Panc1 (cell line): ENCODE measurements around the gene SBK1. TPM values are rescaled to one million over a fixed set of nuclear protein-coding genes. Genes with fewer than 3 reads are reported as not detected.

Experiments used
- ATAC-seq: fragments of 200-7000 bp; cut with Tn5 transposase; 2 replicates; pipeline ENCODE4 v1.9.1; 2020; ENCODE audit warnings: mild to moderate bottlenecking, moderate library complexity
- BruUV-seq: library from RNA; stranded (reverse); fragments of 400-500 nt; replicated peaks from 2 replicates; lab custom pipeline; 2021; lab: Mats Ljungman, UMichigan
- CTCF ChIA-PET: fragments of 300-600 bp; sonication (Branson Sonifier 250); formaldehyde crosslinking; loops from one replicate; lab custom pipeline; 2022; ENCODE audit warnings: antibody characterized with exemption; lab: Charles Lee
- POLR2A ChIA-PET: fragments of 300-600 bp; sonication (Branson Sonifier 250); formaldehyde crosslinking; loops from one replicate; lab custom pipeline; 2022; ENCODE audit warnings: antibody characterized with exemption; lab: Charles Lee
- DNase-seq: peaks from one replicate; pipeline ENCODE4 v3.0.0-alpha.2; 2010; ENCODE audit warnings: low read depth, low spot score
- H3K27ac ChIP-seq: 2 replicates; pipeline ENCODE4 v1.5.1; 2011; ENCODE audit warnings: mild to moderate bottlenecking, low read length, inconsistent platforms
- H3K27me3 ChIP-seq: fragments of 200-500 bp; sonication (Bioruptor generic); 2 replicates; pipeline ENCODE4 v1.6.0; 2014; ENCODE audit warnings: low read length, inconsistent platforms; ENCODE audit not compliant: control insufficient read depth, insufficient read depth
- H3K36me3 ChIP-seq: fragments of 200-500 bp; sonication (Bioruptor generic); 2 replicates; pipeline ENCODE4 v1.5.1; 2014; ENCODE audit warnings: inconsistent platforms, mild to moderate bottlenecking, low read length, moderate library complexity; ENCODE audit not compliant: control insufficient read depth, insufficient read depth
- H3K4me1 ChIP-seq: 2 replicates; pipeline ENCODE4 v1.5.1; 2011; ENCODE audit warnings: inconsistent platforms, mild to moderate bottlenecking, low read length, moderate library complexity; ENCODE audit not compliant: control insufficient read depth, insufficient read depth
- H3K4me3 ChIP-seq, 2 experiments: 2 replicates each; pipeline ENCODE4 v1.5.1; 2011 to 2012; ENCODE audit warnings: low read depth in 2 of 2, low read length in 2 of 2, mild to moderate bottlenecking in 2 of 2, inconsistent platforms in 1 of 2, moderate library complexity in 1 of 2
- H3K9me3 ChIP-seq: fragments of 200-500 bp; sonication (Bioruptor generic); 2 replicates; pipeline ENCODE4 v1.5.1; 2014; ENCODE audit warnings: low read depth, mild to moderate bottlenecking, inconsistent platforms, low read length, moderate library complexity; ENCODE audit not compliant: control insufficient read depth, insufficient read depth
- CTCF ChIP-seq: fragments of 450-650 bp; IDR thresholded peaks from 2 replicates; pipeline ENCODE4 v1.5.1; 2017; ENCODE audit warnings: mild to moderate bottlenecking
- POLR2AphosphoS5 ChIP-seq: IDR thresholded peaks from 2 replicates; pipeline ENCODE4 v1.6.1; 2012; ENCODE audit warnings: mild to moderate bottlenecking, low read depth, low read length, moderate library complexity
- REST ChIP-seq, 2 experiments: IDR thresholded peaks; 2 replicates each; pipeline ENCODE4 v1.6.1; 2011 to 2012; ENCODE audit warnings: low read depth in 2 of 2, control low read depth in 1 of 2, low read length in 1 of 2, mild to moderate bottlenecking in 1 of 2, moderate library complexity in 1 of 2; ENCODE audit not compliant: insufficient read depth in 1 of 2
- SIN3A ChIP-seq: IDR thresholded peaks from 2 replicates; pipeline ENCODE4 v1.6.1; 2012; ENCODE audit warnings: low read depth, mild to moderate bottlenecking, low read length, moderate library complexity, borderline replicate concordance; ENCODE audit not compliant: insufficient read depth
- TCF7L2 ChIP-seq: IDR thresholded peaks from 2 replicates; pipeline ENCODE4 v1.6.1; 2011; ENCODE audit warnings: mild to moderate bottlenecking, low read depth, low read length, inconsistent platforms
- in situ Hi-C: cut with HindIII; loops from 2 replicates; pipeline ENCODE4 v1.10.0; 2016; ENCODE audit warnings: low sequenced_read_pairs, low pct_unique_long_range_greater_than_20kb
- intact Hi-C: fragments of 100-400 bp; cut with micrococcal nuclease; formaldehyde crosslinking; loops from one replicate; pipeline ENCODE4 v1.10.0; 2022; ENCODE audit not compliant: unreplicated experiment
- total RNA-seq: library from RNA; stranded (reverse); gene quantifications from one replicate; pipeline ENCODE4 v1.2.1, GENCODE V29; 2021; ENCODE audit not compliant: unreplicated experiment

Gene SBK1
- total RNA-seq, 1 experiment from 2014 or later: 2.4 TPM

- Histone ChIP-seq H3K4me1 (peaks cover 9% of the 10 kb centered on the region), H3K27me3 (no peaks in the 10 kb centered on the region), H3K36me3 (peaks cover 2% of the 10 kb centered on the region; the same call in 1 of the 2 replicates), H3K9me3 (no peaks in the 10 kb centered on the region), H3K4me3 (peak overlapping the region; percentile 52 to 60), H3K27ac (no peak overlapping the region)
- ChIA-PET POLR2A (no interaction called here), CTCF (interaction anchor here (0.7 kb wide), 1 partner anchor 28 kb away, joined by 4 read pairs; no protein-coding TSS in a partner anchor)
- ATAC-seq: no peak; the same call in 1 of the 2 replicates
- no TSS peak for BruUV-seq
- in situ Hi-C loops (no loop called here), intact Hi-C loops (no loop called here)
- TF ChIP-seq CTCF: no peak
- no peak for DNase-seq
Measured at GRCh38 chr16:28292731-28293600, 641 bp downstream of the SBK1 start.

- ChIA-PET CTCF (interaction anchor here (0.7 kb wide), 1 partner anchor 28 kb away, joined by 4 read pairs; no protein-coding TSS in a partner anchor), POLR2A (no interaction called here)
- Histone ChIP-seq H3K27me3 (no peaks in the 10 kb centered on the region), H3K4me1 (peaks cover 9% of the 10 kb centered on the region), H3K36me3 (peaks cover 2% of the 10 kb centered on the region; the same call in 1 of the 2 replicates), H3K9me3 (no peaks in the 10 kb centered on the region), H3K27ac (no peak overlapping the region), H3K4me3 (peak overlapping the region in 1 of 2 experiments; percentile 52; a peak in 1 of 4 replicates)
- DNase-seq (no peak), ATAC-seq (no peak)
- TF ChIP-seq SIN3A (no peak), TCF7L2 (no peak), REST (IDR thresholded peaks at IDR 0.05; ENCODE audit: insufficient read depth in 1 of 2, low read depth in 2 of 2, low read length in 1 of 2) (no peak), POLR2AphosphoS5 (no peak), CTCF (no peak)
- in situ Hi-C loops: no loop called here
- no TSS peak for BruUV-seq
- intact Hi-C loops: no loop called here
Measured at GRCh38 chr16:28293601-28293960, 1.3 kb downstream of the SBK1 start.
